GM19467 (cell line): Measurements from ENCODE around the gene STK40.

Experiments used
- ATAC-seq: cut with Tn5 transposase; IDR thresholded peaks from one replicate; pipeline ENCODE4 v1.9.1; 2021; ENCODE audit warnings: mild to moderate bottlenecking, moderate library complexity; ENCODE audit not compliant: unreplicated experiment

STK40 gene

GRCh38 chr1:36346741-36347370, 38.9 kb downstream of the STK40 start:
- no peak for ATAC-seq

DNA sequence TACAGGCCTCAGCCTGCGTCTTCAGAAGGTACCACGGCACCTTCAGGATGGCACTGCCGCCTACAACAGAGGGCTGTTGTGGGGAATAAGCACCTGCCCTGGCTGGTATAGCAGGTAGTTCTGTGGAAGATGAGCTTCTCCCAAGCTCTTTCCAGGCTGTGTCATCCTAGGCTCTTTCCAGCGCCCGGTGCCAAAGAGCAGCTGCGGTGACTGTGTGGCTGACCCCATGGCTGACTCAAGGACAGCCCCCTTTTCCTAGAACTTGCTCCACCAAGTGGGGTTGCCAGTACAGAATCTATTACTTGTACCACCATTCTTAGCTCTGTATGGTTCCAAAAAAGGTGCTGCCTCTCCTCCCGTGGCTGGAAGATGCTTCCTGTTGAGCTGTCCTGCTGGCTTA, 40.4 kb downstream of the STK40 start:
- no peak for ATAC-seq

DNA sequence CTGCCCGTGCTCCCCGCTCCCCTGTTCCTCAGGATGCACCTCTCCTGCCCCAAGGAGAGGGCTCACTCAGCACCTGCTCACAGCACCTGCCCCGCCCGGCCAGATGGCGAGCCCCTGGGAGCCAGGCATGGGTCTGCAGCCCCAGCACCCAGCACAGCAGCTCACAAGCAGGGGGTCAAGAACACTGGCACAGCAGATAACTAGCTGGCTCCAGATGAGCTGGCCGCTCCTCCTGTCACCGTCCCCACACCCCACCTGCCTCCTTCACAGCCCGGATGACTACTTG, 41.4 kb downstream of the STK40 start:
- no peak for ATAC-seq

GRCh38 chr1:36343651-36344394, 41.9 kb downstream of the STK40 start:
- ATAC-seq: no peak

DNA sequence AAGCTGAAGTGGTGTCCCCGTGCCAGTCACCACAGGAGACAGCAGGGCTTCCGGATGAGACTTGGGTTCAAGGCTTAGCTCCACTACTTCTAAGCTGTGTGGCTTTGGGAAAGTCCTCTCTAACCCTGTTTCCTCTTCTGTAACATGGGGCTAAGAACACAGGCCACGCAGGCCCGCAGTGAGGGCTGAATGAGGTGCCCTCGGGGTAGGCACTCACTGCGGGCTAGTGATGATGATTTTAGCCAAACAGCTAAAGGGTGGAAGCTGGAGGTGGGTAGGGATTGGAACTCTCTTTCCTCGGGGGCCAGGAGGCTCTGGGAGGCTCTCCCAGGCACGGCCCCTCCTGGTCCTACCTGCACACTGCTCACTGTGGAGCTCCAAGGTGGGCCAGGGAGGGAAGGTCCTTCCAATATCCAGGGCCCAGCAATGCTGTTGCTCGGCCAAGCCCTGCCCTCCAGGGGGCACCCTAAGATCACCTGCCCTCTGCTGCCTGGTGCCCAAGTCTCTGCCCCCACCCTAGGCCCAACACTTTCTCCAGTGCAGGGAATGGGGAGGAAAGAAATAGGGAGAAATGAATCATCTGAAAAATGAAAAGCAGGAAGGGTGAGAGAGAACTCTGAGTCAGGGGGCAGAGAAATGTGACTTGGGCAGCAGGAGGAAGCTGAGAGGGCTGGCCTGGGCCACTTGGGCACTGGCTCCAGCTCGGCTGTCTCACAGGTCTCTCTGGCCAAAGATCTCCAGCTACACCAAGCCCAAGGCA, 43.1 kb downstream of the STK40 start:
- ATAC-seq: no peak

DNA sequence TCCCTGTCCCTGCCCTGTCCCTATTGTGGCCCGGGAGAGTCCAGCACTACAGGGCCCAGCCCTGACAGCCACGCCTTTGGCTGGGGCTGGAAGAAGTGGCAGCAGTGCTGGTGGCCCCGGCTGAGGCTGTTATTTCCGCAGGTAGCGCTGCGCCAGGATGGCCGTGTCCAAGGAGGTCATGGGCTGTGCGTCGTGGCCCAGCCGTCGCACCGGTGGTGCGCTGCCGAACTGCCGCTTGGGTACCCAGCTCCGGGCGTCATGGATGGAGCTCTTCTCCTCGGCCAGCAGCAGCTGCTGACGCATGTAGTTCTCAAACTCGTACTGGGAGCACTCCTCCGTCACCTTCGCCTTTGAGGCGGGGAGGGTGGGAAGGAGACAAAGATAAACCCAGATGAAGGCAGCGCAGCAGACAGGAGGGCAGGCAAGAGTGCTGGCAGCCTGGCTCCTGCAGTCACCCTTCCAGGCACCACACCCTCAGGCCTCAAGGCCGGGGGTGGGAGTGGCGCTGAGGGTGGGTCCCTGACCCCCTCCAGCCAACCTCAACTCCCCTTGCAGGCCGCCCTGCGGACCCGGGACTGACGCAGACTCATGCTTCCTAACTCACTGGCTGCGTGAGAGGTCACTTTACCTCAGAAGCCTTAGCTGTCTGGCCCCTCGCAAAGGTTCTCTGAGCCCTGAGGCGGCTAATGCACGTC, 44.0 kb downstream of the STK40 start:
- ATAC-seq: no peak

DNA sequence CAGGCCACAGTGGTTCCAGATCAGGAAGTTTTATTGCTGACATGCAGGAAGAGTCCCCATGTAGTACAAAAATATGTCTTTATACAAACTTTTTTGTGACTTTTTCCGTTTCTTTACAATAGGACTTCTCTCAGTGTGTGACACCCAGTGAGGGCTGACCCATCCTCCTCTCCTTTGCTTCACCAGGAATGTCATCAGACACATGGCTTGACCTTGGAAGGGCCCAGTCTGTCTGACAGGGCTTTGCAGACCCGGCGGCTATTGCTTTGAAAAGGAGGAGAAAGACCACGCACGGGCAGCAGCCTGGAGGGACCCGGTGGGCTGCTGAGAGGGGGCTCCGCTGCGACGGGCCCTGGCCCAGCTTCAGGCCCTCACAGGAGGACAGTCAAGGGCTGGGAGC, 46.1 kb downstream of the STK40 start:
- ATAC-seq: no peak

- no peak for ATAC-seq
These were observed 46.5 kb downstream of the STK40 start for GRCh38 chr1:36339215-36339614.

DNA sequence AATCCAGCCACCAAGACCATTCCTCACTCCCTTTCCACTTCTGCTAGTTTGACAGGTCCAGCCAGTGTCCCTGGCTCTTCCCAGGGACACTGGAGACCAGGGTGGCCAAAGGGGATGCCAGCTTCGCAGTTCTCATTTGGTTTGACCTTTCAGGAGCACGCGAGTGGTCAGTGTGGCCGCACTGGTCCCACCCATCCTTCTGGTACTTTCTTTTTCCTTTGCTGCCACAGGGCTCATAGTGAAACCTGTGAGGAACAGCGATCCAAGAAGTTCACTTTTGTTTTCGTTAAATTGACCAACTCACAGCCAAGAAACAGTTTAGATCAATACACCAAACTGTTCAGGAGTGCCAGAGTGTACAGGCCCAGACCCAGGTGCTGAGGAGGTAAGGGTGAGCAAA, 47.9 kb downstream of the STK40 start:
- ATAC-seq: no peak

GRCh38 chr1:36330940-36331339, 54.8 kb downstream of the STK40 start:
- no peak for ATAC-seq

DNA sequence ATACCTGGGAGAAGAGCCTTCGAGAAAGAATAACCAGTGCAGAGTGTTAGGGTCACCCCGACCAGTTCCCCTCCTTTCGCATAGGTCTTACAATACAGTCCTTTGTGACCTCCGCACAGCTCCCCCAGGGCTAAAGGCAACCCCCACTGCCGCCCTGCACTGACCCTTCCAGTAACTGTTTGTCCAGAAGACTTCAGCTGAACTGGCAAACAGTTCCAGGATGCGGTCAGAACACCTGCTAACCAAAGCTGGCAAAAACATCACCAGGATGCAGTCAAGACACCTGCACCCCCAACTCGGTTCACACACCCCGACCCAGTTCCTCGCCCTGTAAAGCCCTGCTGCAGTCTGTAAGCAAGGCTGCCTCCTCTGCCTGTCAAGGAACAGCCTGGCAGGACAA, 55.9 kb downstream of the STK40 start:
- ATAC-seq: no peak

DNA sequence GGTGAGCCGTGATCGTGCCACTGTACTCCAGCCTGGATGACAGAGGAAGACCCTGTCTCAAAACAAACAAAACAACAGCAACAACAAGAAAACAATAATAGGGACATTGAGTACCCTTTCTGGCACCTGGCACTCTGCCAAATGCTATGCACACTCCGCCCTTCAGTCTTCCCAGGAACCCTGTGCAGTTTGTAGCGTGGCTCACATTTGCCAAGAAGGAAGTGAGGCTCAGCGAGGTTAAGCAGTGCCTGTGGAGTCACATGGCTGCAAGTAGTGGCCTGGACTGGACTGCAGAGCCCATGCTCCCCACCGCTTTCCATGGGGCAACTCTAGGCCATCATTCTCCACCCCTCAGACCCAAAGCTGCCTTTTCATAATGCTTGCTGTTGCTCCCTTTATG, 57.0 kb downstream of the STK40 start:
- no peak for ATAC-seq

DNA sequence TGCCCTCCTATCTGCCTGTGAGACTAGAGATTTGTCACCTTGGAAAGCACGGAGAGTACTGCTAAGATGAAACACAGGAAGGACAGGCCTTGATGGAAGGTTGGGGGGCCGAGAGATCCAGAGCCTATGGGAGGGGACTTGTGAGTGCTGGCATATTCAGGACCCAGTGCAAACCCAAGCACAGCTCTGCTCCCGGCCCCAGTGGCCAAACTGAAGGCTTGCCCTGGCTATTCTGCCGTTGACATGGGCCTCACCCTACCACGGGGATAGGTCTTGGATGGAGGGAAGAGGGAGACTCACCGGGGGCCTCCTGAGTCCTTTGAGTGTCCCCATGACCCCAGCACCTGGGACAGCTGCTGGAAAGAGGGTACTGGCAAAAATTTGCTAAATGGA, 57.6 kb downstream of the STK40 start:
- no peak for ATAC-seq

- no peak for ATAC-seq
These were observed 58.2 kb downstream of the STK40 start for GRCh38 chr1:36327421-36328087.

DNA sequence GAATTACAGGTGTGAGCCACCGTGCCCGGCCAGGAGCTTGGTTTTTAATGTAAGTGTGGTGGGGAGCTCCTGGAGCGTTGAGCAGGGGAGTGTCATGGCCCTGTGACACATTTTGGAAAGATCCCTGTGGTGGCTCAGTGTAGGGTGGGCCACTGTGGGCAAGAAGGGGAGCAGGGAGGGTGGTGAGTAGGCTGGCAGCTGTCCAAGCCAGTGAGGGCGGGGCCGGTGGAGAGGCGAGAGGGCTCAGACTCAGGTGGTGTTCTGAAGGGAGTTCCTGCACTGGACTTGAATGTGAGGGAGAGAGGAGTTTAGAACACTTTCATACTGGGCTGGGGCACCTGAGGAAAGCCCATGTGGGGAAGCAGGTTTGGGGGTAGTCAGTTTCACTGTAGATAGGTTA, 59.2 kb downstream of the STK40 start:
- ATAC-seq: no peak

- ATAC-seq: no peak
These were observed 61.4 kb downstream of the STK40 start for GRCh38 chr1:36324353-36324703.

DNA sequence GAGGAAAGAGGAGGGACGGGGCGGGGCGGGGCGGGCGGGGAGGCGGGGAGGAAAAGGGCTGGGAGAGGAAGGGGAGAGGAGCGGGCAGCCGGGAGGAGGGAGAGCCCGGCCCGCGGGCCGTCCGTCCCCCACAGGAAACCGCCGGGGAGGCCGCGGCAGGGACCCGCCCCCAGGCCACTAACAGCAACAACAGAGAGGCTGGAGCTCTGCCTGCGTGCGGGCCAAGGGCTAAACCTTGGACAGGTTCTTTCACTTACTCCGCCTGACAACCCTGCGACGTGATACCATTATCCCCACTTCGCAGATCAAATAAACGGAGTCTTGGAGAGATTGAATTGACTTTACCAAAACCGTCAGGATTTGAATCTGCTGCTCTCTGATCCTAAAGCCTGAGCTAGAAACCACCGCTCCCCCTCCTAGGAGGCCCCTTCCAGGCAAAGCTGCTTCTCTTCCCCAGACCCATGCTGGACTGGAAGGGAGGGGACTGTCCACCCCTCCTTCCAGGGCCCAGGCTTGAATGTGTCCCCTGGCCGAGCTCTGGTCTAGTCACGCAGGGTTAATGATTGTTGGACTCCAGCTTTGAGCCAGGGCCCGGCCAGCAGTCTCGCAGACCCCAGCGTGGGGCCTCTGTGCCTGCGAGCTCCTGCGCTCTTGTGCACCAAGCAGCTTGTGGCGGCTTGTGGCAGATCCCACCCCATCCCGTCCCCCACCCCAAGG, 61.9 kb downstream of the STK40 start, which contains the start of gene EVA1B:
Gene EVA1B (minus strand): TSS at position 10 of the 717 bp plus-strand sequence. CDS start 608 bp downstream, outside the sequence.
- no peak for ATAC-seq

GRCh38 chr1:36322786-36323635, 62.7 kb downstream of the STK40 start:
- no peak for ATAC-seq

DNA sequence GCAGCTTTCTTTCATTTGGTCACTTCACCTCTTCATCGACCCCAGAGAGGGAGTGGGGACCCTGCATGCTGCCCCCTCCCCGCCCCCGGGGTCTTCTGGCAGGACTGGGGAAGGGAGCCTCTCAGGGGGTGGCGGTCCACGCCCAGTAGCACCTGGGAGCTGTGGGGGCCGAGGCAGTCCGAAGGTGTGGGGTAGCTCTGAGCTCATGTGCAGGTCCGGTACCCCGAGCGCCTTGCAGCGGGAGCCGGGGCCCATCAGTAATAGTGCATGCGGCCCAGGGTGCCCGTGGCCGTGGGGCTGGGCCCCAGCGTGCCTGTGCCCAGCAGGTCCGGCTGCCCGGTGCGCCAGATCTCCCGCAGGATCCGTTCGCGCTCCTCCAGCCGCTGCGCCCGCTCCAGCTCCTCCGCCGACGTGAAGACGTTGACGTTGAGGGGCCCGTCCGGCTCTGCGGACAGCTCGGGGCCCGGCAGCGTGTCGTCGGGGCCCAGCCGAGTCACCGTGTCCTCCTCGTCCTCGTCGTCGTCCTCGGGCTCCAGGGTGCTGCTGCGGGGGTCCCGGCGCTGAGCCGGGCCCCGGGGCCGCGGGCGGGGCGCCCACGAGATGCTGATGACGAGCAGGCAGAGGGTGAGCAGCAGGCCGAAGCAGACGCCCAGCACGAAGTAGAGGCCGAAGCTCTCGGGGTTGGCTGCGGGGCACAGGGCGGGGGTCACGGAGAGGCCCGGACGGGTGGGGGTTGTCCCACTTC, 63.5 kb downstream of the STK40 start:
- no peak for ATAC-seq
